ENCODE data around the gene RAPGEF4.
A peak's percentile ranks its signal among the peaks of the same experiment; 100 is the strongest.

RAPGEF4 gene

GRCh38 chr2:172976116-172976515 lies 240.5 kb downstream of the RAPGEF4 start:
- DNase-seq, result no peak

DNA sequence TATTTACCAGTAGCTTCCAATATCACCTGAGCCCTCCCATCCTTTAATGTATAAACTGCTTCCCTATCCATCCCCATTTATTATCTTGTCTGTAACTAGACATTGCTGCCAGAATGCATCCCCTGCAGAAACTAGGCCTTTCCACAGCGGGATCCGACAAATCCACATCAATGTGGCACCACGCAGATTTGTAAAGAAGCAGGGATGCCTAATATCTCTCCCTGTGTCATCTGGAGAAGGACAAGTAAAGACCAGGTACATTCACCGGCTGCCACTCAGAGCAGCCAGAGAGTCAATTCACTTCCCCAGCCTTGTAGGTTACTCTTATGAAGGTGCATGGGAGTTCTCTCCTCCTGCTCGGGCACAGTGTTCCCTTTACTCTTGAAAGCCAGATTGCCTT lies 241.2 kb downstream of the RAPGEF4 start:
- no peak for DNase-seq

- no peak for DNase-seq
These were observed 241.8 kb downstream of the RAPGEF4 start for GRCh38 chr2:172977270-172978062.

- DNase-seq, result no peak
These were observed 242.4 kb downstream of the RAPGEF4 start for GRCh38 chr2:172978063-172978383.

GRCh38 chr2:172985139-172985892 lies 249.7 kb downstream of the RAPGEF4 start:
- no peak for DNase-seq

- no peak for DNase-seq
These were observed 250.4 kb downstream of the RAPGEF4 start for GRCh38 chr2:172986040-172986439.

DNA sequence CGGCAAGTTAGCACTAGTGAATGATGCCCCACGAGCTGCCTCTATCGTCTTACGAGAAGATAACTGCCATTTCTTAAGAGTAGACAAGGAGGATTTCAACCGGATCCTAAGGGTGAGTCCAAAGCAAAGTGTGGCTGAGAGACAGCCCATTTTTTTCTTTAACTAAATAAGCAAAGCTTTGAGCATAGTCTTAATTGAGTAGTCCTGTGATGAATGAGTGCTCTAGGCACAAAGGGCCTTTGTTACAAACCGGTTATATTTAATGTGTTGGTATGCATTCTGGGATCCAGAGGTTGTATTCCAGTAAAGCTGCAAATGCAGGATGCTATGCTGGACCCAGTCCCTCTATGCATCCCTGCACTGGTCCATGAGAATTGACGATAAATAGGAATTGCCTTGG lies 253.1 kb downstream of the RAPGEF4 start:
- DNase-seq, result no peak

DNA sequence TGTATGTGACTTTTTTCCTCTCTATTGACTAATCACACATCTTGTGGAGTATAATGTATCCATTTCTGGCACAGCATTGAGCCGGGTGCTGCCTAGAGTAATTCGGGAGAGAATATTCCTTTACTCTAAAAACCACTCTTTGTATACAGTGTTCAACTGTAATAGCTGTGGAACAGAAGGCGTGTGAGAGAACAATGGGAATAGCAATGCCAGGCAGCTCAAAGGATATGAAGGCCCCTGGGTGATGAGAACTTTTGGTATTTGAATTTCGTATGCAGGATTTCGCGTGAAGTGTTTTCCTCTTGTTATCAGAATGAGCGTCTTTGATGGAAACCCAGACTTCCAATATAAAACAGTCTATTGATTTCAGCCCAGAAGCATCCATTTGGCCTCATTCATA lies 255.4 kb downstream of the RAPGEF4 start:
- DNase-seq, result peak; percentile 6

GRCh38 chr2:172993139-172993538 lies 257.5 kb downstream of the RAPGEF4 start:
- DNase-seq, result no peak

GRCh38 chr2:172993931-172994717 lies 258.5 kb downstream of the RAPGEF4 start:
- DNase-seq, result no peak

- DNase-seq, result no peak
These were observed 259.2 kb downstream of the RAPGEF4 start for GRCh38 chr2:172994864-172995263.

DNA sequence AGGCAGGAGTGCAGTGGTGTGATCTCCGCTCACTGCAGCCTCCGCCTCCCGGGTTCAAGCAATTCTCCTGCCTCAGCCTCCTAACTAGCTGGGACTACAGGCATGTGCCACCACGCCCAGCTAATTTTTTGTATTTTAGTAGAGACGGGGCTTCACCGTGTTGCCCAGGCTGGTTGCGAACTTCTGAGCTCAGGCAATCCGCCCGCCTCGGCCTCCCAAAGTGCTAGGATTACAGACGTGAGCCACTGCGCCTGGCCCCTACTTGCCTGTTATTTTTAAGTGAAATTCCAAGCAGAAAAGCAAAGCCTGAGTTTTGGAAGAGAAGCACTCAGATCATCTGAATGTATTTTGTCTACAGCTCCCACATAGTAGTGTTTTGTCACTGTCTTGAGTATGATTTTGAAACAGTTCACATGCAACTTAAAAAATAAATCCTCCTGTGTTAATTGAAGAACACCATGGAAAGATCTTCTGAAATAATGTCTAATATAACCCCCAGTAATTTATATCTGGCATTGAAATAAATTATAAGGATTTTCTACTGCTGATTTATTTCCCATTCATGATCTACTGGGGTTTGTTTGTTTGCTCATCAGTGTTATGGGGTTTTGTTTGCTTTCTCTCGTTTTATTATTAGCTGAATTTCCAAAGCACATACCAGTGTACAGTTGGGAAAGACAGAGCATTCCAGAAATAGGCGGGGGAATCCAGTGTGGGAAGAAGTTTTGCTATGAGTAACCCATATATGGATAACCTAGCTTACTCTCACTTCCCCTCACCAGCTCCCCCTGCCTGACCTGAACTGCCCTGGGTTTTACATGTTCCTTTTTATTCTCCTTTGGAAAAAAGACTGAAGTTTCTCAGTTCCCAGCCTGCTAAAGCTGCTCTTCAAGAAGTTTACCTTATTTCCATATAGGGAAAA lies 259.9 kb downstream of the RAPGEF4 start:
- DNase-seq, result no peak

DNA sequence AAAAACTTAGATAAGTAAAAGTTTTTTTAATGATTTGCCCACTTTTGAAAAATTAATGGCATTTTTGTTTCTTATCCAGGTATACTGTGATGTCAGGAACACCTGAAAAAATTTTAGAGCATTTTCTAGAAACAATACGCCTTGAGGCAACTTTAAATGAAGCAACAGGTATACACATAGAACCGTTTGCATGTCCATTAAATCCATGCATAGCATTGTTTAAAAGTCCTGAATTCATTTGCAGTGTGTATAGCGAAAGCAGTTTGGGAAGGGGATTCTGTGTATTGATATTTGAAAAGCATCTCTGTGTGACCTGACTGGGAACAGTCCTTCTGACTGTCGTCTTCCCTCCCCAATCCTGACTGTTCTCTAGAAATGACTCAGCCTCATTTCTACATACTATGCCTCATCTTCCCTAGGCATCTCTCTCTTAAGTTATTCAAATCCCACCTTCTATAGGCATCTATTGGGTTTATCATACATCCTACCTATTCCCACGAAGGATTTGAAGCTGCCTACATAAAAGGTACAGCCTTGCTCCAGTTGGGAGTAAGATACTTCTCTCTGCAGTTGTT lies 260.8 kb downstream of the RAPGEF4 start:
- DNase-seq, result no peak

DNA sequence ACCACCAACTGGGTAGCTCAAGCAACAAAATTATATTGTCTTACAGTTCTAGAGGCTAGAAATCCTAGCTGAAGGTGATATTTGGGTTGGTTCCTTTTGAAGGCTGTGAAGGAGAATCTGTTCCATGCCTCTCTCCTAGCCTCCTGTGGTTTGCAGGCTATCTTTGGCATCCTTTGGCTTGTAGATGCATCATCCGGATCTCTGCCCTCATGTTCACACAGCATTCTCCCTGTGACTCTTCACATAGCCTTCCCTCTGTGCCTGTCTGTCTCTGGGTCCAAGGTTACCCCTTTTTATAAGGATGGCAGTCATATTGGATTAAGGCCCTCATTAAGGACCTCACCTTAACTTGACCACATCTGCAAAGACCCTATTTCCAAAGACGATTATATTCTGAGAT lies 261.4 kb downstream of the RAPGEF4 start:
- DNase-seq, result no peak

- no peak for DNase-seq
These were observed 263.1 kb downstream of the RAPGEF4 start for GRCh38 chr2:172998547-172999272.

- no peak for DNase-seq
These were observed 264.2 kb downstream of the RAPGEF4 start for GRCh38 chr2:172999641-173000386.

- DNase-seq, result no peak
These were observed 266.3 kb downstream of the RAPGEF4 start for GRCh38 chr2:173001664-173002604.

DNA sequence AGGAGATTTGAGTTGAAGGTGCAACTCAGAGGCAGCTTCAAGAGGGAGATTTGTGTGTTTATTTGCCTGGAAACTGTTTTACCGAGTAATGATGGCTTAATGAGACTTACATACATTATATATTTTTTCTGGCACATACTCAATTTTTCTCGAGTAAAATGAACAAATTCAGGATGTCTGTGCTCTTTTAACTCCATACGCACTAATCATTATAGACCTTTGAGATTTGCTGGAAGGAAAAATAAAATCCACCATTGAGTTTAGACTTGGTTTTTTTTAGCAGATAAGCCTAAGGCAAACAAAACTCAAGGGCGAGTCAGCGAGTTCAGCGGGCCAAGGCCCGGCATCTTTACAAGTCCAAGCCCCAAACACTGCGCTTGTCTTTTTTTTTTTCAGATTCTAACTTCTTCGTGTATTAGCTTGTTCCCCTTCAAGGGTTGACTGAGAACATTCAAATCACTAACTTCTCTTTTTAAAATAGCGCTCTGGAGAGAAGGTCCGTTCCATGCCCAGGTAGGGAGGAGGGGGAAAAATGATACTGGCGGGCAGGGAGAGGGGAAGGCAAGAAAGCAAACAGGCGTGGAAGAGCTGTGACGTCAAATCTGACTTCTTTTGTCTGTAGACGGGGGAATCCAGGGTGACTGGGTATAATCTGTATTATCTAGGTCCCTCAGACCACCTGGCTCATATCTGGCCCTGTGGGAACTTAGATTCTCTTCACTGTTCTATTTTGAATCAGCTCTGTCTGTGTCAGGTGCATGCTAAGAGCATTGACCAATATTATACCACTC lies 267.3 kb downstream of the RAPGEF4 start:
- no peak for DNase-seq

DNA sequence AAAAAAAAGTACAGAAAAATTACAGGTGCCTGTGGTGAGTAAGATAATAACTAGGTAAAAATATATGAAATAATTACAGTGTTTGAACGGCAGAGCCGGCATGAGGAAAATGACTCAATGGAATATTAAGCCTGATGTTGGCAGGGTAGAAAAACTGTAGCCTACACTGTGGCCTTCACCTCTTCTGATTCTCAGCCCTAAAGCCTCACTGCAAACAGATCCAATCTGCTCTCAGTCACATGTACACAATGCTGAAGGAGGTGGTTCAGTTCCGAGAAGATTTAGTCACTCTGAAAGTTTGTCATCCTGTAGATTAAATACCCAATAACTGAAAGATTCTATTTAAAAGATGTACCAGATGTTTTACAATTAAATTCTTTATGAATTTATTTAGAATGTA lies 273.1 kb downstream of the RAPGEF4 start:
- DNase-seq, result no peak

All from midbrain (tissue), 1 donor.